ENCODE results near the gene C16orf46.

Gene C16orf46

DNA sequence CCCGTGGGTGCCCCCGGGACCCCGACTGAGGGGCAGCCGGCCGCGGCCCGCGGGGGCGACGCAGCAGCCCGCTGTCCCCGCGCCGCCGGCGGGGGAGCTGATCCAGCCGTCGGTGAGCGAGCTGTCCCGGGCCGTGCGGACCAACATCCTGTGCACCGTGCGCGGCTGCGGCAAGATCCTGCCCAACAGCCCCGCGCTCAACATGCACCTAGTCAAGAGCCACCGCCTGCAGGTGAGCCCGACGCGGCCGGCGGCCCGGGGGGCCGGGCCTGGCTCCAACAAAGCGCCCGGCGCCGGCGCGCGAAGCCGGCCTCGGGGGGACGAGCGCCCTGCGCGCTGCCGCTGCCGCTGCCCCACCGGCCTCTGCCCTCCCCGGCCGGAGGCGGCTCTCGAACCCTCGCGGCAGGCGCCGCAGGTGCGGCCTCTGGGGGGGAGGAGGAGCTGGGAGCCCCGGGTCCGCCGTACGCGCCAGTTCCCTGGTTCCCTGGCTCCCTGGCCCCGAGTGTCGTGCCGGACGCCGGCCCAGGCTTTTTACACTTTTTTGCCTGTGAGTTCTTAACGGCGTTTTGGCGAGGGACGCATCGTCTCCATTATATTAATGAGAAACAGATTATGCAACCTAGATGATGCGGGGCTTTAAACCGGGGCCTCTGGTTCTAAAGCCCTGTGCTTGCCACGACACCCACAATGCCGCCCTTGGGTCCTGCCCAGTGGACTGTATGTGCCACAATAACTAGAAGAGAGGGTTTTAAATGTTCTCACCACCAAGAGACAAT is 40.9 kb downstream of the C16orf46 start:
- intact Hi-C loops (cut with DNase I), result loop anchor here (5.0 kb wide), 1 partner anchor 41 kb away; the partner anchor contains the start of gene C16orf46

DNA sequence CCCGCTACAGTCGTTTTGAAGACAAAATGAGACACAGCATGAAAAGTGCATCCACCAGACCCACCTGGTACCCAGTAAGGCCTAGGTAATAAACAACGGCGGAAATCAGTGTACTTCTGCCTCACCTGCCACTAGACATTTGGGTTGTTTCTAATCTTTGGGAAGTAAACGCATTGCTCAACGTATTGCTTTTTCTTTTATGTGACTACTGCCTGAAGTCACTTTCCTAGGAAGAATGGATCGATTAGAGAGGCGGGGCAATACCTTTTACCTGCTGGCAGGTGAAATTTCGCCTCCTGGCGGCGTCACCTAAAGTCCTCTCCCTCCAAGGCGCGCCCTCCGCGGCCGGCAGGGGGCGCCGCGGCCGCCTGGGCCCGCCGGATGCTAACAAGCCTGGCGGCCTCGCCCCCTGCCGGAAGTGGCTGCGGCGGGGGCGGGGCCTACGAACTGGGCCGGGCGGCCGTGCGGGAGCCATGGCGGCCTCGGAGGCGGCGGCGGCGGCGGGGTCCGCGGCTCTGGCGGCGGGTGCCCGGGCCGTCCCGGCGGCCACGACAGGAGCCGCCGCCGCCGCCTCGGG is 41.6 kb downstream of the C16orf46 start, which contains the start of gene ATMIN:
Gene ATMIN, plus strand, starts transcription at position 445 of the 577 bp plus-strand sequence. Its CDS starts 29 bp downstream, at position 474.
- intact Hi-C loops (cut with DNase I), result loop anchor here (5.0 kb wide), 1 partner anchor 42 kb away; the partner anchor contains the start of gene C16orf46
- DNase-seq, result peak; percentile 32 to 92 (median 84)

More for the DNA sequence above, 40.9 kb downstream of the C16orf46 start:
- DNase-seq, result peak in 37 of 42 donors; percentile 7 to 73 (median 40)

DNA sequence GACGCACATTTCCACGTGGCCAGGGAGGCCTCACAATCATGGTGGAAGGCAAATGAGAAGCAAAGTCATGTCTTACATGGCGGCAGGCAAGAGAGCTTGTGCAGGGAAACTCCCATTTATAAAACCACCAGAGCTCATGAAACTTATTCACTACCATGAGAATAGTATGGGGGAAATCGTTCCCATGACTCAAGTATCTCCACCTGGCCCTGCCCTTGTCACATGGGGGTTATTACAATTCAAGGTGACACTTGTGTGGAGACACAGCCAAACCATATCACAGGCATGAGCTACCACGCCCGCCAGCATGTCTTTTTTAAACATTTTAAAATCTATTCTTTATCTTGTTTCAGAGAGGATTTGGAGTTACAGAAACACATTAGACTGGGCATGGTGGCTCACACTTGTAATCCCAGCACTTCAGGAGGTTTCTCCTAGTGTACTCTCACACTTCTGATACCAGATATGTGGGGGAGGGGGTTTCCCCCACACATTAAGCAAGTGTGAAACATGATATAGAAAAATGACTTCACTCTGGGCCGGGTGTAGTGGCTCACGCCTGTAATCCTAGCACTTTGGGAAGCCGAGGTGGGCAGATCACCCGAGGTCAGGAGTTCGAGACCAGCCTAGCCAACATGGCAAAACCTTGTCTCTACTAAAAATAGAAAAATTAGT is 47.0 kb downstream of the C16orf46 start:
- no peak for DNase-seq
- intact Hi-C loops (cut with DNase I), result no loop called here

DNA sequence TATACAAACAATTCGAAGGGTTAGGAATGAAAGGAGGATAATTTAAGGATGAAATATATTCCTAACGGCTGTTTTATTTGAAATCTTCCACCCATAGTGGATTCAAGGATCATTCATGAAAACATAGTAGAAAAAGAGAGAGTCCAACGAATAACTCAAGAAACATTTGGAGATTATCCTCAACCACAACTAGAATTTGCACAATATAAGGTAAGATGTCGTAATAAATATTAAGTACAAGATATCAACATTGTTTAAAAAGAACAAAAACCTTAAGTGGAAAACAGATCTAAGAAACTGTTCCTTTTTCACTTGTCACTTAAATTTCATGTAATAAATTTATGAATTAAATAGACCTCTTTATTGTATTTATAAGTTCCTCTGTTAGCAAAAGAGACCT is 50.6 kb downstream of the C16orf46 start:
- intact Hi-C loops (cut with DNase I), result no loop called here

DNA sequence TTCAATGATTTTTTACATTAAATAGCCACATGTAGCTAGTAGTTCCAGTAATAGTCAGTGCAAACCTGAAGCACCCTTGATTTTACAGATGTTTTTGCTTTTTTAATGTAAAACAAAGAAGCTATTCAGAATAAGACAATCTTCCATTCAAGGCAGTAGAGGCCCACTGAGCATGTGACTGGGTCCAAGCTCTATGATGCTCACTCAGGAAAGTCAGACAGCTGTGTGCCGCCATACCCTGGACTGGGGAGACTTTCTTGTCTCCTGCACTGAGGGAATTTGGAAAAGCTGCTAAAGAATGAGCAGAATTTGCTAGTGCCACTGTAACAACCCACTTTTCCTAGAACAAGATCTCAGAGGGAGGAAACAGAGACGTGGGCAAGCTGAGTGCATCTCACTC is 58.5 kb downstream of the C16orf46 start:
- peak in 41 of 42 donors; percentile 35 to 89 (median 73) for DNase-seq
- intact Hi-C loops (cut with DNase I), result loop anchor here (10.0 kb wide), 1 partner anchor 176 kb away; no protein-coding TSS in a partner anchor

More for the DNA sequence above, 50.6 kb downstream of the C16orf46 start:
- no peak for DNase-seq

DNA sequence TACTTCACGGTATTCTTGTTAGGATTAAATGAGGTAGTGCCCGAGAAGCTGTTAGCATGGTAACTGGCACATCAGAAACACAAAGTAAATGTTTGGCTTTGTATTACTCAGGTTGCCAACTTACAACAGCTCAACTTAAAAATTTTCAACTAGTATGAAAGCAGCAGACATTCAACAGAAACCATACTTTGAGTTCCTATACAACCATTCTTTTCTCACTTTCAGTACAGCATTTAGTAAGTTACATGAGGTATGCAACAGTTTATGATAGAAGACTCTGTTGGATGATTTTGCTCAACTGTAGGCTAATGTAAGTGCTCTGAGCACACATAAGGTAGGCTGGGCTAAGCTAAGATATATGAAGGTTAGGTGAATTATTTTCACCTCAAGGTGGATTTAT is 62.4 kb downstream of the C16orf46 start:
- no peak for DNase-seq
- intact Hi-C loops (cut with DNase I), result loop anchor here (10.0 kb wide), 1 partner anchor 180 kb away; no protein-coding TSS in a partner anchor

DNA sequence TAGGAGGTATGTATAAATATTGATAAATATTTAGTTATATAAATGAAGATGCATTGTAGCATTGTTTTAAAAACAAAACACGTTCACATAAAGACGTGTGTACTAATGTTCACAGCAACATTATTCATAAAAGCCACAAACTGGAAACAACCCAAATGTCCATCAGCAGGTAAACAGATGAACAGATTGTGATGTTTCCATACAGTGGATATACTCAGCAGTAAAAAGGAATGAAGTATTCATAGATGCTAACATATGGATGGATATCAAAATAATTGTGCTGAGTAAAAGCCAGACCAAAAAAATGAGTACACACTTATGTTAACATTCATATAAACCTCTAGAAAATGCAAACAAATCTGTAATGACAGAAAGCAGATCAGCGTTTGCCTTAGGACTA is 64.1 kb downstream of the C16orf46 start:
- DNase-seq, result no peak
- intact Hi-C loops (cut with DNase I), result loop anchor here (10.0 kb wide), 1 partner anchor 182 kb away; no protein-coding TSS in a partner anchor
